ENCODE data around the gene KIF3B. TPM values are rescaled to one million over a fixed set of nuclear protein-coding genes. Genes with fewer than 3 reads are reported as not detected.
"Not testable (repeated sequence)": the region's sequence is repeated elsewhere in the genome, so short reads cannot be mapped to it uniquely, and the experiment has no call there.

The KIF3B gene
- polyA plus RNA-seq, 1 donor: 46.1 TPM

DNA sequence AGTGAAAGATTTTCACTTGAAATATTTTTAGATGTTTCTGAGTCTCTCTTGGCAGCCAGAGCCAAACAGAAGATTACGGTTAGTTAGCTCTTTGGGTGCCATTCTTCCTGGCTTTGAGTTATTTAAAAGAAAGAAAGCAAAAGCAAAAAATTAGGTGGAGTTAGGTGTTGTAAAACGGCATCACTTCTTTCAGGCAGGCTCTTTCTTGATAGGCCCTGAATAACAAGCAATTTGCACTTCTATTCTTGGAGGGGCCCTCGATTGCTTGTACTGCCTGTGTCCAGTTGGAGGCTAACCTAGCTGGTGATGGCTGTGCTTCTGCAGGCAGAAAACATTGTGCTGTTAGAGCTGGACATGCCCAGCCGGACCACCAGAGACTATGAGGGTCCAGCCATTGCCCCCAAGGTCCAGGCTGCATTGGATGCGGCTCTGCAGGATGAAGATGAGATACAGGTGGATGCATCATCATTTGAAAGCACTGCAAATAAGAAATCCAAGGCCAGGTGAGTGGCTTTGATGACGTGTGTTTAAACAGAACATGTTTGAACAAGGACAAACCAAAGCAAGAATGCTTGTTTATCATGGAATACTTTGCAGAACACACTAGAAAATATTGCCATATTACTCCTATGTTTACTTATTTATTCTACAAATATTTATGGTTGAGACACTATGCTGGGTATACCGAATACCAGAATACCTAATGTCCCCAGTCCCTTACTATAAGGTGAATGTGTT lies 52.5 kb downstream of the KIF3B start:
- DNase-seq: no peak

DNA sequence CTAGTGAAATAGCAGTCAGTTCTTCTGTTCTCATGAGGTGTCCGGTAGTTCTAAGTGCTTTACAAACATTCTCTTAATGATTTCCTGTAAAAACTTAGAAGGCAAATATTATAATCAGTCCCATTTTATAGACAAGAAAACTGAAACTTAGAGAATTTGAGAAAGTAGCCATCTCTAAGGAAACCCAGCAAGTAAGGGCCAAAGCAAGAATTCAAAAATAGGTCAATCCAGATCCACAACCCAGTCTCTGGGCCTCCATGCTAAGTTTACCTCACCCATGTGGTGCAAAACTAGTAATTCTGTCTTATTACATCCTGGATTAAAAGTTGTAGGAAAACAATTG lies 53.1 kb downstream of the KIF3B start:
- DNase-seq: no peak

DNA sequence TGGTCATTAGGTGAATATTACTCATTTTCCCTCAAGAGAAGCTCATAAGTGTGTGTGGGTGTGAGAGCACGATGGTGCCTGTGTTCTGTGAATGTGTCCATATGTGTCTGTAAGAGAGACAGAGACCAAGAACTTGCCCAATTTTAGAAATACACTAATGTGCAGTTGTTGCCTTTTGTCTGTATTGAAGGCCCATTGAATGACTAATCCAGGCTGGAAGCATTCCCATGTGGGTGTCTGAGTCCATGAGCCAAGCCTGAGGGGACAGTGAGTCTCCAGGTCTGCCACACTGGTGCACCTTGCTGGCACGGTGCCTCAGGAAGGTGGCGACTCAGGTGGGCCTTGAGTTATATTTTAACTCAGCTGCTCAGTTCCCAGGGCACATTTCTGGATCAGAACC lies 55.2 kb downstream of the KIF3B start:
- no peak for DNase-seq

DNA sequence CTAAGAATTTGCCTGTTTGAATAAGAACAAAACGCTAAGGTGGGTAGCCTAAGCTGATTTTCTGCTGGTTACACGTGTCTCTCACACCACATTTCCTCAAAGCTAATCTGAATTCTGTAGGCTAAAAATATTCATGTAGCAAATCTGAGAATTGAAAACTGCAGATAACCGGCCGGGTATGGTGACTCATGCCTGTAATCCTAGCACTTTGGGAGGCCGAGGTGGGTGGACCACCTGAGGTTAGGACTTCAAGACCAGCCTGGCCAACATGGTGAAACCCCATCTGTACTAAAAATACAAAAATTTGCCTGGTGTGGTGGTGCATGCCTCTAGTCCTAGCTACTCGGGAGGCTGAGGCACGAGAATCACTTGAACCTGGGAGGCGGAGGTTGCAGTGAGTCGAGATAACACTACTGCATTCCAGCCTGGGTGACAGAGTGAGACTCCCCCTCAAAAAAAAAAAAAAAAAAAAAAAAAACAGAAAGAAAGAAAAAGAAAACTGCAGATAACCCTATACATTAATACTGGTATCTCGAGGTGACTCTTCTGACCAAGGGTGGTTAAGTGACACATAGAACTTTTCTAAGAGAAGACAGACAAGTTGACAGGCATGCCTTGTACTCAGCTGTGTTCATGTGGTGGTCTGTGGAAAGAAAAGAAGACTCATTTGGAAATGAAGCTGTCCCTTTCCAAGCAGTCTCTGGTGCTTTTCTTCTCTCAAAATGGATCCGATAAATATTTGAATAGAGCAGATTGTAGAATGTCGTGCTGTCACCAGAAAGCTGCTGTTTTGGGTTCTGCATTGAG lies 55.9 kb downstream of the KIF3B start:
- no peak for DNase-seq

DNA sequence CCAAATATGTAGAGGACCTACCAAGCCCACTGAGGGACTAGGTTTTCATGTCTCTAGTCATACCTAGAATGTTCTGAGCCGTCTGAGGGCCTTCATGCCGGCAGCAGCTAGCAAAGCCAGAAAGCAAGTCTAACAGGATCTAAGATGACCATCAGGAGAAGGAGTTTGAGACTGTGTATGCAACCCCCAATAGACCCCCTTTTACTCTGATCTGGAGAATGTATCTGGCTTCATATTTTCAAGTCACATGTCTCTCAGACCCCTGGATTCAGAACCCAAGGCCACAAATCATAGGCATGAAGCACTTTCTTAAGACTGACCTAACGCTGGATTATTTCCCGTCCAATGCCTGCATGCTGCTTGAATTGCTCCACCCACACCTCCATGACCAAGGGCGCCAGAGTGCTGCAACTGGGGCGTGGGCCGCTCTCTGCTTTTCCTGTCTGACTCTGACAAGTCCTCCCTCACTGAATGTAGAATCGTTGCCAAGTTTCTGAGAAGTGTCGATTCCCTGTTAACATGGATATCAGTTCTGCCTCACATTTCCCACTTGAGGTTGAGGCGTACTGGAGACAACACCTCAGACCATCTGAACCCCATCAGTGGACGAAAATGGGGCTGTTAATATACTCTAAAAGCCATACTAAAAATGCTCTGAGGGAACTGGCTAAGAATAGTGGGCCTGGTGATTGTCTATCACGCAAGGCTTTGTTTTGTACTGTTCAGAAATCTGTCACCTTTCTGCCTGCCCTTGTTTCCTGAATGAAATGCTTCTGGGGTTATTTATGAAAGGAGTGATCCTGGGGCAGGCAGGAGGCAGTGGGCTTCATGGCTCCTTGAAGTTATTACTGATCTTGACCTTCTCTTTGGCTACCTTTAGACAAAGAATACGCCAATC lies 56.8 kb downstream of the KIF3B start:
- DNase-seq: no peak

DNA sequence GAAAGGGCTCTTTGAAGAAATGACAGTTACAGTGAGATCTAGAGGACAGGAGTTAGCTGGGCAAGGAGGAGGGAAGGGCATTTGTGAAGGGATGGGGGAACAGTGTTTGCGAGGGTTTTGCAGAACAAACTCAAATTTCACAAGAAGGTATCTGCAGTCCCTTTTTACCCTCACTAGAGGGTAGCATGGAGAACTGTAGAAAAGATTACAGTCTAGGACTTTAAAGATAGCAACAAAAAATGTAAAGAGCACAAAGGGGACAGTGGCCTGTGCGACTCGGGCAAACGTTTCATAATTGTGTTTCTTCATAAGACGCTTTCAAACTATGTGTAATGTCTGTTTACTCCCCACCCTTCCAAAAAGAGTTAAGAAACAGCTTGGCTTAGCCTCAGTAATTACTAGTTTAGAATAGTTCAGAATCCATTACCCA lies 59.5 kb downstream of the KIF3B start:
- DNase-seq: no peak

DNA sequence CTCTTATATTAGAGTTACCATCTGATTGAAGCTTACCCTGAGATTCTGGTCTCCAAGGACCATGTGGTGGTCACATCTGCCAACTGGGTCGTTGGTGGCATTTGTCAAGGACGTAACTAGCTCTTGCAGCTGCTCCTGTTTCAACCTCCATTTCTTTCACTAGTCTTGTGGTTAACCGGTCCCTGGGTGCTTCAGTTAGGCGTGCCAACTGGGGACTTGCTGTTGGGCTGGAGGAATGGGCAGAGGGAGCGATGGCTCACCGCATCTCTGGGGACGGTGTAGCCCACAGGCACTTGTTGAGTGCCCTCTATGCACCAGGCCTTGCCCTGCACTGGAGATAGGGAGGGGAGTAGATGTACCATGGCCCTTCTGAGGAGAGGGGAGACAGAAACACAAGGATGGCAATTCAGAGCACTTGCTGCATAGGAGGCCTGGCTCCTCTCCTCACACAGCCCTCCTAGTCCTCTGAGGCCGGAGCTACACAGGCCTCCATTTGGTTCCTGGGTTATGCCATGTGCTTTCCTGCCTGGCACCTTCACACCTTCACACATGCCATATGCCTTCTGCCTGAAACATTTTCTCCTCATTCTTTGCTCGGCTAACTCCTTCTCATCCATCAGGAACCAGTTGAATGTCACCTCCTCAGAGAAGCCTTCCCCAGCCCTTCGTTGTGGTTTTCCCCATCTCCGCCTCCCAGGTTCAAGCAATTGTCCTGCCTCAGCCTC lies 60.6 kb downstream of the KIF3B start:
- no peak for DNase-seq

DNA sequence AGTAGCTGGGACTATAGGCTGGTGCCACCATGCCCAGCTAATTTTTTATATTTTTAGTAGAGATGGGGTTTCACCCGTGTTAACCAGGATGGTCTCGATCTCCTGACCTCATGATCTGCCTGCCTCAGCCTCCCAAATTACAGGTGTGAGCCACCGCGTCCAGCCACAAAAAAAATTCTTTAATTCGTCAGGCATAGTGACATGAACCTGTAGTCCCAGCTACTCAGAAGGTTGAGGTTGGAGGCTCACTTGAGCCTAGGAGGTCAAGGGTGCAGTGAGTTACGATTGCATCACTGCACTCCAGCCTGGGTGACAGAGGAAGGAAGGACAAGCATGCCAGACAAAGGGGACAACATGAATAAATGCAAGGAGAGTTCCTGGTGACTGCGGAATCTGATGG lies 61.2 kb downstream of the KIF3B start:
- DNase-seq: no peak

DNA sequence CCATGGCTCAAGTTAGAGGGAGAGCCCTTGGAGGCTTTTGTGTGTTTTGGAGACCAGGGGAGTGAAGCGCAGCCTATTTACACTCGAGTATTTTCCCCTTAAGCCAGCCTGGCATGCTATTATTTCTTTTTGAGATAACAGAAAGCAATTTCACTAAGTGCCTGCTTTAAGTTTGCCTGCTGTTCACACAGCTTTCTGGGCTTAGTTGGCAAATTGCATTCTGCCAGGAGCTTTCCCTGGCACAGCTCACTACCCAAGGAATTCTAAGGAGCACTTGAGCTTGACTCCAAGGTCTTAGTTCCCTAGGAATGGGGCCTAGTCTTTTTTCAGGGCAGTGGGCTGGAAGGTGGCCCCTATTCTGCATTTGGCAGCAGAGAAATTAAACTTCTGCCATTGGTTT lies 61.7 kb downstream of the KIF3B start:
- no peak for DNase-seq

DNA sequence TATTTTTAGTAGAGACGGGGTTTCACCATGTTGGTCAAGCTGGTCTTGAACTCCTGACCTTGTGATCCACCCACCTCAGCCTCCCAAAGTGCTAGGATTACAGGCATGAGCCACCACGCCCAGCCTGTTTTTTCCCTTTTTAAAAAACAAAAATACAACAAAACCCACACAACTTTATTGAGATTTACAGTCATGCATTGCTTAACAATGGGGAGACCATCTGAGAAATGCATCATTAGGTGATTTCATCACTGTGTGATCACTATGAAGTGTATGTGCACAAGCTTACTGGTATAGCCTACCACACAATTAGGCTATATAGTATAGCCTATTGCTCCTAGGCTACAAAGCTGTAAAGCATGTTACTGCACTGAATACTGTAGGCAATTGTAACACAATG lies 63.6 kb downstream of the KIF3B start:
- not testable (repeated sequence) for DNase-seq

DNA sequence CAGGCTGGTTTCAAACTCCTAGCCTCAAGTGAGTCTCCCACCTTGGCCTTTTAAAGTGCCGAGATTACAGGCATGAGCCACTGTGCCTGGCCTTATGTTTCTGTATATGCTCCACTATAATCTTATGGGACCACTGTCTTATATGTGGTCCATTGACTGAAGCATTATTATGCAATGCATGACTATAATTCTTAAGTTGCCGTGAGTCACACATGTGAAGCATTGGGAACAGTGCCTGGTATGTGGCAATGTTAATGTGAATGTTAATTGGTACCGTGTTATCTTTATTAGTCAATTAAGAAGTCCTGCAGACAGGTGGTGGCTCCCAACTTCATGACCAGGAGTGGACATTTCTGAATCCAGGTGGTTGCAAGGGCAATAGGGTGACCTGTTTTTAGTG lies 66.0 kb downstream of the KIF3B start:
- no peak for DNase-seq

DNA sequence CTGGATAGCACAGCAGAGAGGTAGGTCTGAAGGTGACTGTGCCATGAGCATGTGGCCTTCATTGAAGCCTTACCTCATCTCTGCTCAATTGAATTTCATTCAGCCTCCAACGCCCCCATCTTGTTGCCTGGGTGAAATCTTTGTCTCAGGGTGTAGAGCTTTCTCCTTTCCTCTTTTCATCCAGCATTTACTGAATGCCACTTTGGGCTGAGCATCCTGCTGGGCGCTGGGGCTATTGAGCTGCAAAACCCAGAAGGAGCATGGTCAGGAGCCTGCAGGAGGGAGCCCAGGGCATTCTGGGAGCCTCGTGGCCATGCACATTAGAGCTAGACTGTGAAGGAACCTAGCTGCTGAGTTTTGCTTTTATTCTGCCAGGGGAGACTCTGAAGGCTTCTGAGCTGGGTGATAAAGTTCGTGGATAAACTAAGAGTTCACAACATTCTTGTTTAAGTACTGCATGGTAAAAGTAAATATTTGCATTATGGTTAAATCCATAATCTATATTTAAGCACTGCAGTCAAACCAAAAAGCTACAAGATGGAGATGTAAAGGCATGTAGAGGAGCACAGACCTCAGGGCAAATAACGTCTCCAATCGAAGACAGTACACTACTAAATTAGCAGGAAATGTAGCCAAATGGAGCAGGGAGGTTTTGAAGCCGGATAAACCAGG lies 67.5 kb downstream of the KIF3B start:
- DNase-seq: no peak

DNA sequence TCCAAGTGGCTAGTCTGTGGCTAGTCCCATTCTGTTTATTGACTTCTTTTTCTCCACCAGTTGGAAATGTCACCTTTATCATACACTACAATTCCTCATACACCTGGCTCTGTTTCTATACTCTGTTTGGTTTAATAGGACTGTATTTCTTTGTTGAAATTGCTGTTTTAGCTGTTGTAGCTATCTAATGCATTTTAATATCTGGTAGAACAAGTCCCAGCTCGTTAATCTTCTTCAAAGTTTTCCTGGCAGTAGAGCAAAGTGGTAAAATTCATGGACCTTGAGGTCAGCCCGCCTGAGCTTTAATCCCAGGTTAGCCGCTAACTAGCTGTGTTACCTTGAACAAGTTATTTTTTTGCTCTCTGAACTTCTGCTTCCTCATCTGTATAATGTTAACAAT lies 70.8 kb downstream of the KIF3B start:
- DNase-seq: no peak

DNA sequence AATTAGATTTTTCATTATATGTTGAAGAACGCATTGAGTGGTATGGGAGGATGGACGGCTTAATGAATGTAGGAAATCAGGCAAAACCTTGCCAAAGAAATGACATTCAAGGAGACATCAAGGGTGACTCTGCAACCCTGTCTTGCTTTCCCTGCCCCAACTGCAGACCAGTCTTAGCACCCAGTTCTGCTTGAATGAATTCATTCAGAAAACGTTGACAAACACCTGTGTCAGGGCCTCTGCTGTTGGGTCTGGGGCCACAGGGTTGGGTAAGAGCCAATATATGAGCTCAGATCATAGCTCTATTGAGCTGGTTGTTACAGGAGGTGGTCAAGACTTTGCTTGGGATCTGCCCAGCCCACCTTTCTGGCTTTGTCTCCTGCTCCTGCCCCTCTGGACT lies 73.0 kb downstream of the KIF3B start:
- no peak for DNase-seq

DNA sequence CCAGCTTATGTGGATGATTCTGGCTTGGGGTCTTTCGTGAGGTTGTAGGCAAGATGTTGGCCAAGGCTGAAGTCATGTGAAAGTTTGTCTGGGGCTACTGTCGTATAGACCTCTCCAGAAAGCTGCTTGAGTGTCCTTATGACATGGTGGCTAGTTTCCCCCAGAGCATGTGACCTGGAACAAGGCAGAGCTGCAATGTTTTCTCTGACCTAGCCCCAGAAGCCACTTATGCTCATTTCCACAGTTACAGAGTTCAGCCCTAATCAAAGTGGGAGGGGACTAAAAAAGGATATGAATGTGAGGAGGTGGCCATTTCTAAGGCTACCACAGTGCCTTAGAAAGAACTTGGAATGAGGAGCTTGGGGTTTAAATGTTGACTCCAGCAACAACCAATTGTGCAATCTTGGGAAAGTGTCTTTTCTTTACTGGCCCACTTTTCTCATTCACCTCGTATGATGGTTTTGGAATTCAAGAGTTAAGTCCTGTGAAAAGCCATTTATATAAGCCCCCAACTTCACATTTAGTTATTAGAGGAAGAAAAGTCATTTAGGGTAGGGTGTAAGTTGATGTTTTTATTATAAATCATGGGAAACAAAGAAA lies 74.8 kb downstream of the KIF3B start:
- DNase-seq: no peak

DNA sequence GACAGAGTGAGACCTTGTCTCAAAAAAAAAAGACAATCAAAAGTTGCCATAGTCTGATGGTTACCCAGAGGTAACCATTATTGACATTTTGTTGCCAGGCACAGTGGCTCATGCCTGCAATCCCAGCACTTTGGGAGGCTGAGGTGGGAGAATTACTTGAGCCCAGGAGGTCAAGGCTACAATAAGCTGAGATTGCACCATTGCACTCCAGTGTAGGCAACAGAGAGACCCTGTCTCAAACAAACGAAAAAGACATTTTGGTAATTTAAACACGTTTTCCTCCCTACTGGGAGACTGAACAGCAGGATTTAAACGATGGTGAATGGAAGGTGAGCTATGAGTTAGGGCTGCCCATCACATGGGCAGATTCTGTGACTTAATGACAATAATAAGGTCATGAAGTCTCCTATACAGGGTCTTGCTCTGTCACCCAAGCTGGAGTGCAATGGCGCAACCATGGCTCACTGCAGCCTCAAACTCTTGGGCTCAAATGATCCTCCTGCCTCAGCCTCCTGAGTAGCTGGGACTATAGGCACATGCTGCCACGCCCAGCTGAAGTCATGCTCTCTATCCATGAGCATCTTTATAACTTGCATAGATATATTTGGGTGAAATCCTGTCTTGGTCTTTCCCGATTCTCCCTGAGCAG lies 76.5 kb downstream of the KIF3B start:
- no peak for DNase-seq

DNA sequence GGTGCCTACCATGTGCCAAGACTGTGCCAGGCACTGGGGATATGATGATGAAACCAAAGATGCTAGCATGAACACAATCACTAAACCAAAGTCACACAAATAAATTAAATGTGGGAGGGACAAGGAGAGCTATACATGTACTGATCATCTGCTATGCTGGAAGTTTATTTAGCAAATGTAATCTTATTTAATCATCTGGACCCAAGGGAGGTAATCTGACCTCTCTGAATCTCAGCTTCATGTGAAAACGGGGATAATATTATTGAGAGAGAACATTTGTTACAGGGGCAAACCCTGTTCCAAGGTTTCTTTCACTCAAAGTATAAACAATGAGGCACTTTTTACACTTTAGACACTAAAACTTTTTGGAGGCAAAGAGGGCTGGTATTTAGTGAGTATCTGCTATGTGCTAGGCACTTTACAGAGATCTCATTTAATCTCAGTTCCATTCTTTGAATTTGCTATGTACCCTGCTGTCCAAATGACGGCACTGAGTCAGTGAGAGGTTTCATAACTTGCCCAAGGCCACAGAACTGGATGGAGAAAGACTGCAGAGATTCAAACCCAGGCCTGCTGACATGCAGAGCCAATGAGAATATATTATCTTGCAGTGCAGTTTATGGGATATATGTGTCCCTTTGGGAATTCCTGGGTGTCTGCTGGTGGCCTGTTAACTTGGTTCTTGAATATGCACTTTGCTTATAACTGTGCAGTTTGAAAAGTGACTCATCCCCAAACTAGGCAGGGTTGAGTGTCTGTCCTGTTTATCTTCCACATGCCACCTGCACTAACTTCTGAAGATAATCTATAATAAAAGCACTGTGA lies 77.4 kb downstream of the KIF3B start:
- DNase-seq: no peak

DNA sequence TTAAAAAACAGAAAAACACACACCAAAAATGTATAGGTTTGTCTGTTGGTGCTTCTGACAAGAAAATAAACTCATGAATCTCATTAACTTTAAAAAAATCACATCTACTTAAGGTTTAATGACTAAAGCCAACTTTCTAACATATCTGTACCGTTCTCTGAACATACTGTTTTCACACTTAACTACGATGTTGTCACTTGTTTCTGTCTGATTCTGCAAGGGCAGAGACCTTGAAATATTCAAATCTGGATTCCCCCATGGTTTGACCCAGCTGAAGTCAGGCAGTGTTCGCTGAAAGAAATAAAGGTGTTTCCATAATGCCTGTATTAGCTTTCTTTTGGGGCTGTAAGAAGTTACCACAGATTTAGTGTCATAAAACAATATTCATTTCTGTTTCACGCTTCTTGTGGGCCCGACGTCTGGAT lies 78.0 kb downstream of the KIF3B start:
- DNase-seq: no peak

DNA sequence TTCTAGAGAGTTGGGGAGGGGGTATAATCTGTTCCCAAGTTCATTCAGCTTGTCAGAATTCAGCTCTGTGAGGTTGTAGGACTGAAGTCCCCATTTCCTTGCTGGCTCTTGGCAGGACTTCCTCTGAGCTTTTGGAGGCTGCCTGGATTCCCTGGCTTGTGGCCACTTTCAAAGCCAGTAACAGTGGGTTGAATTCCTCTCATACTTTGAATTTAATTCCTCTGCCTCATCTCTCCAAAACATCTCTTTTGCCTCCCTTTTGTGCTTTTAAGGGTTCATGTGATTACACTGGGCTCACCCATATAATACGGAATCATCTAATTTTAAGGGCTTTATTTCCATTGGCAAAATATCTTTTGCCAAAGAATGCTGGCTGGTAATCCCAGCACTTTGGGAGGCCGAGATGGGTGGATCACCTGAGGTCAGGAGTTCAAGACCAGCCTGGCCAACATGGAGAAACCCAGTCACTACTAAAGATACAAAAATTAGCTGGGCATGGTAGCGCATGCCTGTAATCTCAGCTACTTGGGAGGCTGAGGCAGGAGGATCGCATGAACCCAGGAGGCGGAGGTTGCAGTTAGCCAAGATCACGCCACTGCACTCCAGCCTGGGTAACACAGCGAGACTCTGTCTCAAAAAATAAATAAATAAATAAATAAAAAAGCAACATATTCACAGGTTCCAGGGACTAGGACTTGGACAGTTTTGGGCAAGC lies 78.6 kb downstream of the KIF3B start:
- DNase-seq: not testable (repeated sequence)

All from left kidney (tissue), 2 donors.